ENCODE data around the gene CNOT2.

DNA sequence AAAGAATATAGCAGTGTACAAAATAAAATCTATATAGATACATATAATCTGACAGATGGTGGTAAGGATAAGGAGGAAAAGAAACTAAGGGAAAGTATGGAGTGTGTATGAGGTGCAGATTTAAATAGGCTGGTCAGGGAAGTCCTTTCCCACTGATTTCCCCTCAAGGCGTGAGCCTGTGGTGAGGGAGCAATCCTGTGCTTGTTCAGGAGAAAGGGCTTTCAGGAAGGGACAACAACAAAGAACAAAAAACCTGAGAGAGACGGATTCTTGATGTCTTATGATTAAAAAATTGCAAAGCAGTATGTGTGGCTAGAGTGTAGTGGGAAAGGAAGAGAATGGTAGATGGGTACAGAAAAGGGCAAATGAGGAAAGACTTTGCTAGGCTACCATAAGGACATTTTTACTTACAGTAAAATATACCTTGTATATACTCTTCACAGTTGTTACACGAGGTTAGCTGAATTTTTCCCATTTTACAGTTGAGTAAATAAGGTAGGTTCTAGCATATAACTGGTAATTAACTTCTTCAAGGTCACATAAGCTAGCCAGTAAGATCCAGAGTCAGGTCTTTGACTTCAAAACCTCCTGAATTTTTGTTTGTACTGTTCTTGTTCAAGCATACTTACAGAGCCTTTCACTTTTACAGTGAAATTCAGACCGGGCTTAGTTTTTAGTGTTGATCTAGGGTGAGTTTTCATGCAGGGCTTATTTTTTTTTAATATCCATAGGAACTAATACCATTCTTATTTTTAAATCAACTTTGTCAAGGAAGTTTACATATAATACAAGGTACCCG is 15.6 kb downstream of the CNOT2 start:
- TF ChIP-seq, protein P1, sequence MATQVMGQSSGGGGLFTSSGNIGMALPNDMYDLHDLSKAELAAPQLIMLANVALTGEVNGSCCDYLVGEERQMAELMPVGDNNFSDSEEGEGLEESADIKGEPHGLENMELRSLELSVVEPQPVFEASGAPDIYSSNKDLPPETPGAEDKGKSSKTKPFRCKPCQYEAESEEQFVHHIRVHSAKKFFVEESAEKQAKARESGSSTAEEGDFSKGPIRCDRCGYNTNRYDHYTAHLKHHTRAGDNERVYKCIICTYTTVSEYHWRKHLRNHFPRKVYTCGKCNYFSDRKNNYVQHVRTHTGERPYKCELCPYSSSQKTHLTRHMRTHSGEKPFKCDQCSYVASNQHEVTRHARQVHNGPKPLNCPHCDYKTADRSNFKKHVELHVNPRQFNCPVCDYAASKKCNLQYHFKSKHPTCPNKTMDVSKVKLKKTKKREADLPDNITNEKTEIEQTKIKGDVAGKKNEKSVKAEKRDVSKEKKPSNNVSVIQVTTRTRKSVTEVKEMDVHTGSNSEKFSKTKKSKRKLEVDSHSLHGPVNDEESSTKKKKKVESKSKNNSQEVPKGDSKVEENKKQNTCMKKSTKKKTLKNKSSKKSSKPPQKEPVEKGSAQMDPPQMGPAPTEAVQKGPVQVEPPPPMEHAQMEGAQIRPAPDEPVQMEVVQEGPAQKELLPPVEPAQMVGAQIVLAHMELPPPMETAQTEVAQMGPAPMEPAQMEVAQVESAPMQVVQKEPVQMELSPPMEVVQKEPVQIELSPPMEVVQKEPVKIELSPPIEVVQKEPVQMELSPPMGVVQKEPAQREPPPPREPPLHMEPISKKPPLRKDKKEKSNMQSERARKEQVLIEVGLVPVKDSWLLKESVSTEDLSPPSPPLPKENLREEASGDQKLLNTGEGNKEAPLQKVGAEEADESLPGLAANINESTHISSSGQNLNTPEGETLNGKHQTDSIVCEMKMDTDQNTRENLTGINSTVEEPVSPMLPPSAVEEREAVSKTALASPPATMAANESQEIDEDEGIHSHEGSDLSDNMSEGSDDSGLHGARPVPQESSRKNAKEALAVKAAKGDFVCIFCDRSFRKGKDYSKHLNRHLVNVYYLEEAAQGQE (IDR thresholded peaks at IDR 0.05; ENCODE audit: insufficient read depth in 1 of 2, low read depth in 2 of 2, low read length in 1 of 2), result no peak
- TF ChIP-seq, protein P2, sequence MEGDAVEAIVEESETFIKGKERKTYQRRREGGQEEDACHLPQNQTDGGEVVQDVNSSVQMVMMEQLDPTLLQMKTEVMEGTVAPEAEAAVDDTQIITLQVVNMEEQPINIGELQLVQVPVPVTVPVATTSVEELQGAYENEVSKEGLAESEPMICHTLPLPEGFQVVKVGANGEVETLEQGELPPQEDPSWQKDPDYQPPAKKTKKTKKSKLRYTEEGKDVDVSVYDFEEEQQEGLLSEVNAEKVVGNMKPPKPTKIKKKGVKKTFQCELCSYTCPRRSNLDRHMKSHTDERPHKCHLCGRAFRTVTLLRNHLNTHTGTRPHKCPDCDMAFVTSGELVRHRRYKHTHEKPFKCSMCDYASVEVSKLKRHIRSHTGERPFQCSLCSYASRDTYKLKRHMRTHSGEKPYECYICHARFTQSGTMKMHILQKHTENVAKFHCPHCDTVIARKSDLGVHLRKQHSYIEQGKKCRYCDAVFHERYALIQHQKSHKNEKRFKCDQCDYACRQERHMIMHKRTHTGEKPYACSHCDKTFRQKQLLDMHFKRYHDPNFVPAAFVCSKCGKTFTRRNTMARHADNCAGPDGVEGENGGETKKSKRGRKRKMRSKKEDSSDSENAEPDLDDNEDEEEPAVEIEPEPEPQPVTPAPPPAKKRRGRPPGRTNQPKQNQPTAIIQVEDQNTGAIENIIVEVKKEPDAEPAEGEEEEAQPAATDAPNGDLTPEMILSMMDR (IDR thresholded peaks at IDR 0.05), result no peak
- no peak for TF ChIP-seq TCF7L2 (IDR thresholded peaks at IDR 0.05; ENCODE audit: low read depth, low read length)
- TF ChIP-seq POLR2AphosphoS5 (IDR thresholded peaks at IDR 0.05; ENCODE audit: low read depth, low read length), result no peak
